Fibroblast of skin of scalp (primary cell): Measurements from ENCODE around the gene PLAAT3. TPM values are rescaled to one million over a fixed set of nuclear protein-coding genes. Genes with fewer than 3 reads are reported as not detected.
"Not testable (repeated sequence)": the region's sequence is repeated elsewhere in the genome, so short reads cannot be mapped to it uniquely, and the experiment has no call there.

Source experiments
- DNase-seq: peaks from one replicate; pipeline ENCODE4 v3.0.0-alpha.2; 2013
- polyA plus RNA-seq, 2 experiments: library from polyadenylated mRNA; unstranded; fragments of 120-200 nt; gene quantifications; one replicate each; pipeline ENCODE4 v1.2.1, GENCODE V29; 2013; ENCODE audit not compliant: insufficient read length in 2 of 2

PLAAT3 gene
- 8.5 TPM for polyA plus RNA-seq (2013, experiment 1 of 2; ENCODE audit: insufficient read length)
- 9.4 TPM for polyA plus RNA-seq (2013, experiment 2 of 2; ENCODE audit: insufficient read length)

GRCh38 chr11:63614136-63614671, at the start of gene PLAAT3:
Gene PLAAT3 (minus strand): TSS chr11:63614433. CDS start chr11:63614014, 419 bp downstream.
- peak; percentile 21 for DNase-seq

GRCh38 chr11:63663809-63664208, 49.6 kb upstream of the PLAAT3 start:
- DNase-seq: peak; percentile 73

GRCh38 chr11:63660972-63661371, 46.7 kb upstream of the PLAAT3 start:
- DNase-seq: no peak

GRCh38 chr11:63652671-63653070, 38.4 kb upstream of the PLAAT3 start:
- DNase-seq: no peak

GRCh38 chr11:63643205-63643604, 29.0 kb upstream of the PLAAT3 start:
- DNase-seq: no peak

- DNase-seq: peak; percentile 14
Measured at GRCh38 chr11:63641727-63642126, 27.5 kb upstream of the PLAAT3 start.

- peak; percentile 38 for DNase-seq
Measured at GRCh38 chr11:63639199-63639832, 25.1 kb upstream of the PLAAT3 start.

GRCh38 chr11:63638436-63638835, 24.2 kb upstream of the PLAAT3 start:
- not testable (repeated sequence) for DNase-seq

DNA sequence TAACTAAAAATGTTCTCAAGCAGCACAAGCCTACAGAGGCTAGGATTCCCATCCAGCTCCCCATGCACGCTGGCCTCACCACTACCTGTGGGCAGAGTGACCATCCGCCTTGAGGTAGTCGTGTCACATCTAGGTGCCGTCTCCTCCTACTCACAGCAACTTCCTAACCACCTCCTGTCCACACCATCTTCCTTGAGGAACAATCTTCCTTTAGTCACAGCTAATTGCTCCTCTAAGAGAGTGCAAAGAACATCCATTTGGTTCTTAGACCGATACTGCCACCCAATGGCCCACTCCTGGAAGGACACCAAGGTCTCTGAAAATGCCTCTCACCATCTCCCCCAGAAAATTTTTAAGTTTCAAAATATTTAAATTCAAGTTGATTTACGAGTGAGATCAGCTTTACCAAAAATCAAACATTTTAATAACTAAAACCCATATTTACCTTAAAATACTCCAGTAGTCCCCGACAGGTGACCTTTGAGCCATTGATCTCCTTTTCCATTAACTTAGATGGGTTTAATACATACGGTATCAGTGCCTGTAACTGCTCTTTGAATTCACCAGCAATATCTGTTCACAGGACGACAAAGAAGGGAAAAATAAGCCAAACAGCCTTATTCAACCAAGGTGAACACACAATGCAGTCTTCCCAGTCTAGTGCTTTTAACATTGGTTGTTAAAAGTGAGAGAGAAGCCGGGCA, 21.7 kb upstream of the PLAAT3 start:
- peak; percentile 57 for DNase-seq

- no peak for DNase-seq
Measured at GRCh38 chr11:63629426-63629825, 15.2 kb upstream of the PLAAT3 start.

DNA sequence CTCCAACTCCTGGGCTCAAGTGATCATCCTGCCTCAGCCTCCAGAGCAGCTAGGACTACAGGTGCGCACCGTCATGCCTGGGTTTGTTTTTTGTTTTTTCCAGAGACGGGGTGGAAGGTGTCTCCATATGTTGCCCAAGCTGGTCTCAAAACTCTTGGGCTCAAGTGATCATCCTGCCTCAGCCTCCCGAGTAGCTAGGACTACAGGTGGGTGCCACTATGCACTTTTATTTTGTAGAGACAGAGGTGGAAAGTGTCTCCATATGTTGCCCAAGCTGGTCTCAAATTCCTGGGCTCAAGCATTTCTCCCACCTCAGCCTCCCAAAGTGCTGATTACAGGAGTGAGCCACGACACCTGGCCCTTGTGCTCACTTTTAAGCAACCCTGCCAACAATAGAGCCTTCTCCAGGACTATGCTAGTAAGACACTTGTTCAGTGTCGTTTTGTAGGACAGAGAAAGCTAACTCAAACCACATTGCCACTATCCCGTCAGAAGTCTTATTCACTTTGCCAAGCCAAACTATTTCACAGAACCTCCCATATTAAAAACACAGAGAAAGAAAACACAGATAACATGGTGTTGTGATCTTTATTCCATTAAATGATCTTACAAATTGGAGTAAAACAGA, 9.4 kb upstream of the PLAAT3 start:
- no peak for DNase-seq

- DNase-seq: no peak
Measured at GRCh38 chr11:63622323-63622722, 8.1 kb upstream of the PLAAT3 start.

GRCh38 chr11:63621071-63621470, 6.8 kb upstream of the PLAAT3 start:
- DNase-seq: no peak

DNA sequence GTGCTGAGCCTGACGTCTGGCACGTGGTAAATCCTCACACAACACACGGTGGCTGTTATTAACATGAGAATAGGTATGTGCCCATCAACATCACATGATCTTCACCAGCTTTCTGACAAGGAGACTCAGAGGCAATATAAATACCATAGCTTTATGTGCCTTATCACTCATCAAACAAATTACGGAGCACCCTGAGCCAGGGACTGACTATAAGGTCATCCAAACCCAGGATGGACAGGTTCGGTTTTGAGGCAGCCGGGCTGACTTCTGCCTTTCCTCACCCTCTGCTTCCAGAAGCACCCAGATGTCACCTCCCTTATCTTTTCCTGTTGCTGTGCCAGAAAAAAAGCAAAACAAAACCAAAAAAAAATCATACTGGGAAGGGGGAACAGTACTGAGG, 5.7 kb upstream of the PLAAT3 start:
- DNase-seq: no peak

DNA sequence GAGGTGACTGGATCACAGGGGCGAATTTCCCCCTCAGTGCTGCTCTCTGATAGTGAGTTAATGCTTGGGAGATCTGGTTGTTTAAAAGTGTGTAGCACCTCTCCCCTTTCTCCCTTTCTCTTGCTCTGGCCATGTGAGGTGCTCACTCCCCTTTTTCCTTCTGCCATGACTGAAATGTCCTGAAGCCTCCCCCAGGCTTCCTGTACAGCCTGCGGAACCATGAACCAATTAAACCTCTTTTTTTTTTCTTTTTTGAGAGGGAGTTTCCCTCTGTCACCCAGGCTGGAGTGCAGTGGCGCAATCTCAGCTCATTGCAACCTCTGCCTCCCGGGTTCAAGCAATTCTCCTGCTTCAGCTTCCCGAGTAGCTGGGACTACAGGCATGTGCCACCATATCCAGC, 3.5 kb upstream of the PLAAT3 start:
- not testable (repeated sequence) for DNase-seq

DNA sequence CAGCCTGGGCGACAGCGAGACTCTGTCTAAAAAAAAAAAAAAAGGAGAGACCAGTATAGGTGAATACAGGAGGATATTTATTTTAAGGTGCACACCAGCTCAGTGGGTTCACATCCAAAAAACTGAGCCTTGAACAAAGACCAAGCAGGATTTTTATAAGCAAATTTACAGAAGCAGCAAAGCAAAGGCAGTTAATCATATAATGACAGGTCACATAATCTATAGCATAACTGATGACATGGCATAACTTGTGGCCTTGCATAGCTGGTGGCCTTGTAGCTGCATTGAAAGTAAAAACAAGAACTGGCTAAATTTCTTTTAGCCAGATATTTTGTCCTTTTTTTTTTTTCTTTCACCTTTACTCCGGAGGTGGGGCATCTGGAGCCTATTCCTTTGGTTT, 2.7 kb upstream of the PLAAT3 start:
- DNase-seq: no peak

- DNase-seq: no peak
Measured at GRCh38 chr11:63613517-63614135, 607 bp downstream of the PLAAT3 start.

DNA sequence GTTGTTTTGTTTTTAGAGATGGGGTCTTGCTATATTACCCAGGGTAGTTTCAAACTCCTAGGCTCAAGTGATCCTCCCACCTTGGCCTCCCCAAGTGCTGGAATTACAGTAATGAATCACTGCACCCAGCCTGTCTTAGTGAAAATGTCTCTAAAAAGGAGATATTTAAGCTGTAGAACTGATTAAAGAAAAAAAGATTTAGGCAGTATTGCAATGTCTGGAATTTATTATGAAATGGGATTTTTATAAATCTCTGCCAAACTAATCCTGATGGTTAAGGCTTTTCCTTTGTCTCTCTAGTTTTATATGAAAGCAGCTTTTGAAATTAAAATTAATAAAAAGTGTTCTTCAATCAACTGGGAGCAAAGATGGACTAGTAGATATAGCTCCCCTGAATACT, 2.1 kb downstream of the PLAAT3 start:
- DNase-seq: peak; percentile 27

- no peak for DNase-seq
Measured at GRCh38 chr11:63611395-63611747, 2.9 kb downstream of the PLAAT3 start.

GRCh38 chr11:63610604-63611394, 3.4 kb downstream of the PLAAT3 start:
- peak; percentile 37 for DNase-seq

GRCh38 chr11:63609971-63610580, 4.2 kb downstream of the PLAAT3 start:
- DNase-seq: peak; percentile 15

DNA sequence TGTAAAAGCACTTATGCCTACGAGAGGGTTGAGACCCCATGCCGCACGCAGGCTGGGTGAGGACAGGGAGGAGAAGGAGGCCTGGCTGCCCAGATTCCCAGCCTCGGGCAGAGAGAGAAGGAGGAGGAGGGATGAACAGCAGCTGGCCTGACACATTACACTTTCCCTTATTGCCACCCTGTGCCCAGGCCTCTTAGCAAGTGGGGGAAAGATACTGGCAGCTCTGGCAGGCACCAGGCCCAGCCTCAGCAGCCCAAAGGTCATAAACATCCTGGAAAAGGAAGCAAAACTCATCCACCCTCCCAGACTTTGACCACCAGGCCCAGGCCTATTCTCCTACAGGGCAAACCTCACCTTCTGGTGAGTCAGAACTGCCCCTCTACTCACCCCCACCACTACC, 4.7 kb downstream of the PLAAT3 start:
- no peak for DNase-seq
